HG03108 (cell line): ENCODE measurements around the gene PDE3B.
"Not testable (repeated sequence)": the region's sequence is repeated elsewhere in the genome, so short reads cannot be mapped to it uniquely, and the experiment has no call there.

Experiments
- ATAC-seq: cut with Tn5 transposase; IDR thresholded peaks from one replicate; pipeline ENCODE4 v1.9.1; 2021; ENCODE audit warnings: moderate library complexity; ENCODE audit not compliant: unreplicated experiment

PDE3B gene

DNA sequence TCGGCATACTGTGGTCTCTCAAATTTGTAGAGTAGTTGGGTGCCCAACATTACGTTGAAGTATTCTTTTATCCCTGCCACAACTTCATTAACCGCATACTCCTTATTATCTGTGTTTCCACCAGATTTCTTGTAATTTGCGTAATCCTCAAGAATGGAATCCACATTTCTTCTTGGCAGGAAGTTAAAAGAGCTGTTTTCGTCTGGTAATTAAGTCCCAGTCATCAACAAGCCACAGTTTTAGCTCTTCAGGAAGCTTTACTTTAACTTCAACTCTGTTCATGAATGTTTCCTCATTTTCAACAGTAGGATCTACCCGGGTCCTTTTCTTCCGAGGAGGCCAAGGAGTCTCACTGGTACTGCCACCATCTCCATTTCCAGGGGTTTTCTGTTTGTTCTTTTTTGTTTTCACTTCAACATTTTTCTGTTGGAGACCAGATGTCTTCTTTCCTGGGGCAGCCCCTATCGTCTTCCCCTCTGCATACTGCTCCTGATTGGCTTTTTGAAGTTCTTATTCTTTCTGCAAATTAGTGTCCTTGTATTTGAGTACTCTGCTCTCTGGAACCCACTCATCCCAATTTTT lies 30.3 kb downstream of the PDE3B start:
- no peak for ATAC-seq

DNA sequence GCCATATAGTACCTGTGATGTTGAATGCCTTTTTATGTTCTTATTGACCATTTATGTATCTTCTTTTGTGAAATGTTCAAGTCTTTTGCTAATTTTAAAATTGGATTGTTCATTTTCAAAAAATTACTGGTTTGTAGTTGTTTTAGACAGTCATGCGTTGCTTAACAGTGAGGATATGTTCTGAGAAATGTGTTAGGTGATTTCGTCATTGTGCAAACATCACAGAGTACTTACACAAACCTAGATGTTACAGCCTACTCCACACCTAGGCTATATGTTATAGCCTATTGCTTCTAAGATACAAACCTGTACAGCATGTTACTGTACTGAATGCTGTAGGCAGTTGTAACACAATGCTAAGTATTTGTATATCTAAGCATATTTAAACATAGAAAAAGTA lies 32.5 kb downstream of the PDE3B start:
- ATAC-seq = no peak

DNA sequence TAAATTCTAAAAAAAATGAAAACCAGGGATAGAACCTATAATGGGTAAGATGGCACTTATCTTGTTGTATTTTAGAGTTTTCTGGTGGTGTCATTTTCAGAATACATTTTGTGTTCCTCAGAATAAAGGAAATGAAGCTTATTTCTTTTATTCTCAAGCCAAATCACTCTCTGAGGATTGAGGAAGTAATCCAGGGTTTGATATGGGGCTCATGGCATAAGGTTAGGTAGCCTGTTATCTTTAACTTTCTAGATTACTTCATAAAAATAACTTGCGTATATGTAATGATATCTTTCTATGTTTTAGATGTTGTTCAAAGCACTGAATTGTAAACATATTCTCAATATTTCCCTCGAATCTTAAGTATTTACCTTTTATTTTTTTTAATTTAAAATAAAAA lies 33.5 kb downstream of the PDE3B start:
- no peak for ATAC-seq

DNA sequence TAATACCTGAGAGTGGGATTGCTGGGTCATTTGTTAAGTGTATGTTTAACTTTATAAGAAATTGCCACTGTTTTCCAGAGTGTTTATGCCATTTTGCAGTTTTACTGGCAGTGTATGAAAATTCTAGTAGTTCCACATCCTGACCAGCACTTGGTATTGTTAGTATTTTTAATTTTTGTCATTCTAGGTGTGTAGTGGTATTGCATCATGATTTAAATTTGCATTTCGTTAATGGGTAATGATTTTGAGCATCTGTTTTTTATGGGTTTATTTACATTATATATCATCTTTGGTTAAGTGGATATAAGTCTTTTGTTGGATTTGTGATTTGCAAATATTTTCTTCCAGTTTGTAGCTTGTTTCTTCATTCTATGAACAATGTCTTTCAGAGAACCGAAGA lies 34.7 kb downstream of the PDE3B start:
- ATAC-seq = no peak

DNA sequence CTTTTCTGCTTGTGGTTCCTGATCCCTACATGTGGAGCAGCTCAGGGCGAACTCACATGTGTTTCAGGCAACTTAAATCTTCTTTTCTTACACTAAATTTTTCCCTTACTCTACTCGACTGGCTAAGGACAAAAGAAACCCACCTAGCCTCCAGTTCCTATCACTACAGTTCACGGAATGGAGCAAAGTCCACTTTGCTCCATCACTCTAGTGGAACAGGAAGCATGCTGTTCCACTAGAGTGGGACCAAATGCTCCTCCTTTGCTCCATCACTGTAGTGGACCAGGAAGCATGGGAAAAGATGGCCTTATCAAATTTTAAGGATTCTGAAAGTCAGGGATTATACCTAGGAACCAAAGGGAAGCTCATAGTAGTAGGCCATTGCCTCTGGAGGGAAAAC lies 36.1 kb downstream of the PDE3B start:
- no peak for ATAC-seq

DNA sequence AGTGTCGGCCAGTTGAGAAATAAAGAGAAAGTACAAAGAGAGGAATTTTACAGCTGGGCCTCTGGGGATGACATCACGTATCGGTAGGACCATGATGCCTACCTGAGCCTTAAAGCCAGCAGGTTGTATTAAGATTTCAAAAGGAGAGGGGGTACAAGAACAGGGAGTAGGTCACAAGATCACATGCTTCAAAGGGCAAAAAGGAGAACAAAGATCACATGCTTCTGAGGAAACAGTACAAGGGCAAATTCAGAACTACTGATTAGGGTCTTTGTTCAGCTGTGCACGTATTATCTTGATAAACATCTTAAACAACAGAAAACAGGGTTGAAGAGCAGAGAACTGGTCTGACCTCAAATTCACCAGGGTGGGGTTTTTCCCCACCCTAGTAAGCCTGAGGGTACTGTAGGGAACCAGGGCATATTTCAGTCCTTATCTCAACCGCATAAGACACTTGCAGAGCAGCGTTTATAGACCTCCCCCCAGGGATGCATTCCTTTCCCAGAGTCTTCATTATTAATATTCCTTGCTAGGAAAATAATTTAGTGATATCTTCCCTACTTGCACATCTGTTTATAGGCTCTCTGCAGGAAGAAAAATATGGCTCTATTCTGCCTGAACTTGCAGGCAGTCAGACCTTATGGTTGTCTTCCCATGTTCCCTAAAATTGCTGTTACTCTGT lies 40.8 kb downstream of the PDE3B start:
- ATAC-seq = not testable (repeated sequence)

DNA sequence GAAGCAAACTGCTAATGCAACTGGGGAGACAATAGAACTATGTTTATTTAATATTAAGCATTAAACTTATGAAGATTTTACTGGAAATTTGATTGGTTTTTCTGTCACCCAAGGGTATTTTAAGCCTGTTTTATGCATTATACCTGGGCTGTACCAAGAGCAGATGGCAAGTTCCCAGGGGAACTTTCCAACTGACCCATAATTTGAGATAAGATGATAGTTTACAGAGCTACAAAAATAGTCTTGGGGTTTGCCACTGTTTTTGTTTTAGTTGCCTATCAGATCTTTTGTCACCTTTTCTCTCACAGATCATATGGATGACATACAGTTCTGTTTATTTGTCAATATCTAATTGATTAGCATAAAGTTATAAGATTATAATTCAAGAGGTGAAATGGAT lies 43.9 kb downstream of the PDE3B start:
- ATAC-seq = no peak

DNA sequence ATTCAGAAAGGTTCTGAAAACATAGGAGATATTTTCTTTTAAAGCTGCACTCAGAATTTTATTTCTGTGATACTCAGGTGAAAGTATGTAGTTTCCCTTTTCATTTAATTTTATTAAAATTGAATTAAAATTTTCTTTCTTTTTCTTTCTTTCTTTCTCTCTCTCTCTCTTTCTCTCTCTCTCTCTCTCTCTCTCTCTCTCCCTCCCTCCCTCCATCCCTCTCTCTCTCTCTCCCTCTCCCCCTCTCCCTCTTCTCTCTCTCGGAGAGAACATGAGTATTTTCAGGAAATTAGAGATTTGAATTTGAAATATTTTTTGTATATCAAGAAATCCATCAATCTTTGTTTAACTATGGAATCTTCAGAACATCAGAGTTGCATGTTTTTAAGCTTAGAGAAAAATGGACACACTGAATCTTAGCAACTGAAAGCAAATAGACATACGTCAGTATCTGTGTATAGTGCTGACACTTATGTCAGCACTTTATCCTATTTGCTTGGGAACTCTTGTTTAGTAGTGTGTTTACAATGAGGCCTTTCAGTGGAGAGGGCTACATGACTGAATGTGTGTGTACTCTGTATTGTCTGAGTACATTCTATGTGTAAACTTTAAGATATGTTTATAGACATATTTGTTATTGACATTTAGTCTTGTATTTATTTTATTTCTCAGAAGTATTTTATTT lies 44.5 kb downstream of the PDE3B start:
- ATAC-seq = no peak

DNA sequence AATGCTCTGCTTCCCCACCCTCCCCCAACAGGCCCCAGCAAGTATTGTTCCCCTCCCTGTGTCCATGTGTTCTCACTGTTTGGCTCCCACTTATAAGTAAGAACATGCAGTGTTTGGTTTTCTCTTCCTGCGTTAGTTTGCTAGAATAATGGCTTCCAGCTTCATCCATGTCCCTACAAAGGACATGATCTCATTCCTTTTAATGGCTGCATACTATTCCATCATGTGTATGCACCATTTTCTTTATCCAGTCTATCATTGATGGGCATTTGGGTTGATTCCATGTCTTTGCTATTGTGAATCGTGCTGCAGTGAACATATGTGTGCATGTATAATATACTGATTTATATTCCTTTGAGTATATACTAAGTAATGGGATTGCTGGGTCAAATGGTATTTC lies 52.1 kb downstream of the PDE3B start:
- ATAC-seq = not testable (repeated sequence)

DNA sequence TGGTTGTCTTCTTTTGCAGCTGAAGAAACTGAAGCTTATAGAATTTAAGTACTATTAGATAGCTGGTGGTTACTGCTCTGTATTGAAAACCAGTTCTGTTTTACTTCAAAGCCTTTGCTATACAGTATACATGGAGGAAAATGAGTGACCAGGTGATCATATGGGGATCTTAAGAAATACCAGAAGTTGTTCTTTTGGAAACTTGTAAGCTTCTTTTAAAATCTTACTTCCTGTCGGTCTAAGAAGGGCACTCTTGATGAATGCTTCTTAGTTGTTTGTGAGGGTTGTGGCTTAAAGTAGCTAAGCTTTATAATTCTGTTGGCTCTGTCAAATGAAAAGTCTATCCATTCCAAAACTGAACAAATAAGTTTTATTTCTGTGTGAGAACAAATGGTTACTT lies 55.2 kb downstream of the PDE3B start:
- no peak for ATAC-seq

DNA sequence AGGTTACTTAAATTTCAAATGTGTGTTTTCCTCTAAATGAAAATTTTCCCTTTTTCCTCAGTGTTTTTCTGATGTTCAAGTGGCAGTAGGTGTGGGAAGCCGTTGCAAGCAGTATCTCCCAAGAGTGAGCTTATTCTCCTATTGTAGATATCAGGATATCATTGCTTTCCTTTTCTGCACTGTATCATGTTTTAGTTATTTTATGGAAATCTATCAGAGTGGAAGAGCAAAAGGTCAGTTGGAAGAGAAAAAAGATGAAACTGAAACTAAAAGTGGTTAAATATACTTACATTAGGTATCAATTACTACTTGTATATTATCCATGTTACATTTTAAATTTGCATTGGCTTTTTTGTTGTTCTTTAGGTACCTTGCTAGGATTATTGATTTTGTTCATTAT lies 57.0 kb downstream of the PDE3B start:
- ATAC-seq = no peak

DNA sequence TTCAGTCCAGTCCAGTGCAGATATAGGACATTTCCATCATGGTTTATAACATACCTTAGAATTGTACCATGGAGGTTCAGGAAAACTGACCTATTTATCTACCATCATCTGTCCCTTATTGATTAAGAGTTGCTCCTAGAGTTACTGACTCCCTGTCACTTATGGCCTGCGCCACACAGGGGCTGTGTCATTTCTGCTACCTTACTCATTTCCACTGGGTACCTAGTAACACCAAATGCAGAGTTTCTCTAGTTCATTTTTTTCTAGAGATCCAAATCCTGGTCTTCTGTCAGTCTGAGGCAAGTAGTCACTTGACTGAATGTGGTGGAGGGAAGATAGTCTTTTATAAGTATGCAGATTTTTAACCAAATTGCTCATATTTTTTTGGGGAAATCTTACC lies 59.2 kb downstream of the PDE3B start:
- no peak for ATAC-seq

DNA sequence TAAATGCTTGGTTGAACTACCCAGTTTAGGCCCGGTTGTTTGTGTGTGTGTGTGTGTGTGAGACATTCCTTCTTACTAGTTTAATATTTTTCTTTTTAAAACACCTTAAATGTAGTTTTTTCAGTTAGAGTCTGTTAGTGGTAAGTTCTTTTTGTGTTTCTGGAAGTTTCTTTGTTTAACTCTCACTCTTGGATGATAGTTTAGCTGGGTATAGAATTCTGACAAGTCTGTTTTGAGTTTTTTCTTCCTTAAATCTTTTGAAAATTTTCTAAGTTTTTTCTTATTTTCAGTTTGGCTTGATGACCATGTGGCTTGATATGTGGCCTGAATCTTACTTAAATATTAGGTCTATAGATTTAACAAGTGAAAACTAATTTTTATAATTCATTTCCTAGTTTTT lies 60.1 kb downstream of the PDE3B start:
- ATAC-seq = no peak

DNA sequence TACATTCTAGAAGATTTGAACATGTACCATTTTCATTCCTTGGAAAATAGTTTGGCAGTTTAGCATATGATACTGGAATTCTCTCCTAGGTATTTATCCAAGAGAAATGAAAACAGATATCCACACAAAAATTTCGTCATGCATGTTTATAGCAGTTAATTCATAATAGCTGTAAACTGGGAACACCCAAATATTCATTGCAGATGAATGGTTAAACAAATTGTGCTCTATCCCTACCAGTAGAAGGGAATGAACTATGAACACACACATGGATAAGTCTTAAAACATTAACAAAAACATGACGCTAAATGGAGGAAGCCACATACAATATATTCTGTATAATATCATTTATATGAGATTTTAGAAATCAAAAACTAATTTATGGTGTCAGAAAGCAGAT lies 61.5 kb downstream of the PDE3B start:
- ATAC-seq = no peak

DNA sequence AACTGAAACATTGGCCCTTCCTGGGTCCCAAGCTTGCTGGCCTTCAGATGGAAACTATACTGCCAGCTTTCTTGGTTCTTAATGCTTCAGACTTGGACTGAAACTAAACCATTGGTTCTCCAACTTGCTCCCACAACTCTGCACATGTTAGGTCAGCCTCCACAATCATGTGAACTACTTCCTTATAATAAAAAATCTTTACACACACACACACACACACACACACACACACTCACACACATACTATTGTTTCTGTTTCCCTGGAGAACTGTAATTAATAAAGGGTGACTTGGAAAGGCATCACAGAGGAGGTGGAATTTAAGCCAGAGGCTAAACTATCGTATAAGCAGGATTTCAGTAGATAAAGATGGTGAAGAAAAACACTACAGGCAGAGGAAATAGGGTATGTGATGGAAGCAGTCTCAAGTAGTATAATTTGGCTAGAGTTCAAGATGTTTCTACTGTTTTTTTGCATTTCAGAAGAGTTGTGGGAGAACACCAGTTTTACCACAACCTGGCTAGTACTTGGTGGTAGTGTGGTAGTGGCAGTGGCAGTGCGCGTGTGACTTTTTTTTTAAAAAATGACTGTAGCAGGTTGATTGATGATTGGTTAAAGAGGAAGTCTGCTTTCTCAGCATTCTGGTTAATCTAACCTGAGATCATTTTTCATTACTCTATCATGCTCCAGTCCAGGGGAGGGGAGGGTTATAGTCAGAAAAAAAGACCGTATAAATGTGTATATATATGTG lies 70.1 kb downstream of the PDE3B start:
- no peak for ATAC-seq

DNA sequence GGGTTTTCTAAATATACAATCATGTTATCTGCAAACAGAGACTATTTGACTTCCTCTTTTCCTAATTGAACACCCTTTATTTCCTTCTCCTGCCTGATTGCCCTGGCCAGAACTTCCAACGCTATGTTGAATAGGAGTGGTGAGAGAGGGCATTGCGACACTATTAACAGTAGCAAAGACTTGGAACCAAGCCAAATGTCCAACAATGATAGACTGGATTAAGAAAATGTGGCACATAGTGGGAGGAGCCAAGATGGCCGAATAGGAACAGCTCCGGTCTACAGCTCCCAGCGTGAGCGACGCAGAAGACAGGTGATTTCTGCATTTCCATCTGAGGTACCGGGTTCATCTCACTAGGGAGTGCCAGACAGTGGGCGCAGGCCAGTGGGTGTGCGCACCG lies 72.1 kb downstream of the PDE3B start:
- not testable (repeated sequence) for ATAC-seq

DNA sequence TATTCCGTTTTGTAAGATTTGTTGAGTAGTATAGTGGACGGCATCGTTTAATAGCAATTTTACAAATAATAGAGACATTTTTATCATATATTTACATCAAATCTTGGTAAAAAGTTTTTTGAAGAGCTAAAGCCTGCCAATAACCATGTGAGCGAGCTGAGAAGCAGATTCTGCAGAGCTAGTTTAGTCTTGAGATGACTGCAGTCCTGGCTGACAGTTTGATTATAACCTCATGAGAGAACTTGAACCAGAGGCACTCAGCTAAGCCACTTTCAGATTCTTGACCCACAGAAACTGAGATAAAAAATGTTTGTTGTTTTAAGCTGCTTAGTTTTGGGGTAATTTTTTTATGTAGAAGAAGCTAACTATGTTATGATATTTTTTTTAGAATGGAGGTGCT lies 78.9 kb downstream of the PDE3B start:
- no peak for ATAC-seq

DNA sequence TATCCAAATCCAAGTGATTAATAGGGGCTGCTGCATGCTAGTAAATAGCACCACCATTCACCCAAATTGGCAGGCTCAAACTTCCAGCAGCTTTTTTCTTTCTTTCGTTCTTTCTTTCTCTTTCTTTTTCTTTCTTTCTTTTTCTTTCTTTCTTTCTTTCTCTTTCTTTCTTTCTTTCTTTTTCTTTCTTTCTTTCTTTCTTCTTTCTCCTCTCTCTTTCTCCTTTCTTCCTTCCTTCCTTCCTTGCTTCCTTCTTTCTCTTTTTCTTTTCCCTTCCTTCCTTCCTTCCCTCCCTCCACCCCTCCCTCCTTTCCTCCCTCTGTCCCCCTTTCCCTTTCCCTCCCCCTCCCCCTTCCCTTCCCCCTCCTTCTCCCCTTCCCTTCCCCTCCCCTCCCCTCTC lies 81.5 kb downstream of the PDE3B start:
- ATAC-seq = no peak

DNA sequence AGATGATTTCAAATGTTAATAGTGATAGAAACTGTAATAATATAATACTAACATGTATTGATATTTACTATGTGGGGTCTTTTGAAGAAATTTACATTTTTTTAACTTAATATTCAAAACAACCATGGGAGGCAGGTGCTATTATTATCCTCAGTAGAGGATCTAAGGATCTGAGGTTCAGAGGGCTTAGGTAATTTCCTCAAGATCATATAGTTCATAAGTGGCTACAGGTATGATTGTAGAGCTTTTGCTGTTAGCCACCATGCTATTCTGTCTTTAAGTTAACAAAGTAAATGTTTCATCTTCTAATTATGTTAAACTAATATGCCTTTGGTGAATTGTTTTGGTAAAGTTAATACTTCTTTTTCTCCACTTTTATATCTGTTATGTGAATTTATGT lies 83.6 kb downstream of the PDE3B start:
- no peak for ATAC-seq

DNA sequence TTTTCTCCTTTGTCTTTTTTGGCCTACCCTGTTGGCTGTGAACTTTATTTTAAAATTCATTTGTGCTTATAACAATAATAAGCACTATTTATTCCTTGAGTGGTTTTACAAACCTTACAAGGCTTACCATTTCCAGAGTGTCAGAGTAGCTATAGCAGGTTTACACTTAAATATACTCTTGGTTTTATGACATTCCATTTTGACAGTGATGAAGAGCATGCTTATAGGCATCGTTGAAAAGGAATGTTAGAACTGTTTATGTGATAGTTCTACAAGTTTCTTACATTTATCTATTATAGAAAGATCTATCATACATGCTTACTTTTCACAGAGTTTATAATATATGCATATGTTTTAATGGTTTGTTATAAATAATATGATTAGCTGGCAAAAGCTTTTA lies 84.1 kb downstream of the PDE3B start:
- ATAC-seq = no peak

DNA sequence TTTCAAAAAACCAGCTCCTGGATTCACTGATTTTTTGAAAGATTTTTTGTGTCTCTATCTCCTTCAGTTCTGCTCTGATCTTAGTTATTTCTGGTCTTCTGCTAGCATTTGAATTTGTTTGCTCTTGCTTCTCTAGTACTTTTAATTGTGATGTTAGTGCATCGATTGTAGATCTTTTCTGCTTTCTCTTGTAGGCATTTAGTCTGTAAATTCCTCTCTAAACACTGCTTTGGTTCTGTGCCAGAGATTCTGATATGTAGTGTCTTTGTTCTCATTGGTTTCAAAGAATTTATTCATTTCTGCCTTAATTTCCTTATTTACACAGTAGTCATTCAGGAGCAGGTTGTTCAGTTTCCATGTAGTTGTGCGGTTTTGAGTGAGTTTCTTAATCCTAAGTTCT lies 96.9 kb downstream of the PDE3B start:
- ATAC-seq = not testable (repeated sequence)

DNA sequence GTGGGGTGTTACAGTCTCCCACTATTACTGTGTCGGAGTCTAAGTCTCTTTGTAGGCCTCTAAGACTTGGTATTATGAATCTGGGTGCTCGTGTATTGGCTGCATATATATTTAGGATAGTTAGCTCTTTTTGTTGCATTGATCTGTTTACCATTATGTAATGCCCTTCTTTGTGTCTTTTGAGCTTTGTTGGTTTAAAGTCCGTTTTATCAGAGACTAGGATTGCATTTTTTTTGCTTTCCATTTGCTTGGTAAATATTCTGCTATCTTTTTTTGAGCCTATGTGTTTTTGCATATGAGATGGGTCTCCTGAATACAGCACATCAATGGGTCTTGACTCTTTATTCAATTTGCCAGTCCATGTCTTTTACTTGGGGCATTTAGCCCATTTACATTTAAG lies 97.6 kb downstream of the PDE3B start:
- ATAC-seq = no peak
